Lower leg skin (tissue), 3 donors: ENCODE results near the gene TBXAS1.

ENCODE experiments used
- POLR2A ChIP-seq, 2 donors: fragments of 450-650 bp; IDR thresholded peaks; one replicate each; pipeline ENCODE4 v1.6.1; 2016 to 2017; ENCODE audit warnings: antibody characterized with exemption in 2 of 2, mild to moderate bottlenecking in 1 of 2, moderate library complexity in 1 of 2
- TF ChIP-seq, protein P1 (sequence below), 3 donors: fragments of 450-650 bp; IDR thresholded peaks; one replicate each; pipeline ENCODE4 v1.5.1; 2016; ENCODE audit warnings: antibody characterized with exemption in 3 of 3, mild to moderate bottlenecking in 3 of 3, moderate library complexity in 2 of 3

DNA sequence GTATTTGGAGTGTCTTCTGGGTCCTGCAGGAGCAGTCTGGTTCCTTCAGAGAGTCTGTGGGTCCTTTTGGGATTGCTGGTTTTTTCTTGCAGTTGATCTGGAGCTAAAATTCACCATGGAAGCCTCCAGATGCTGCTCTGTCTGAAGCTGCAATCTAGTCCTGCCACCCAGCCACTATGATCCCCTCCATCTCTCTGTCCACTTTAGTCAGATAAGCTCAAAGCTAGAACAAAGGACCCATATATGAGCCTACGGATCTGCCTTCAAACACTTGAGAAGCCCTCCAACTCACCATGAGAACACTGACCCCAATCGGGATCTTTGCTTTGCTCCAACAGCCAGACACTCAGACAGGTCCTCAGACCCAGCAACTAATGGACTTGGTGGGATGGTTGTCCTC lies 618 bp upstream of the TBXAS1 start:
- no peak for TF ChIP-seq POLR2A (IDR thresholded peaks at IDR 0.05)
- TF ChIP-seq, protein P1, sequence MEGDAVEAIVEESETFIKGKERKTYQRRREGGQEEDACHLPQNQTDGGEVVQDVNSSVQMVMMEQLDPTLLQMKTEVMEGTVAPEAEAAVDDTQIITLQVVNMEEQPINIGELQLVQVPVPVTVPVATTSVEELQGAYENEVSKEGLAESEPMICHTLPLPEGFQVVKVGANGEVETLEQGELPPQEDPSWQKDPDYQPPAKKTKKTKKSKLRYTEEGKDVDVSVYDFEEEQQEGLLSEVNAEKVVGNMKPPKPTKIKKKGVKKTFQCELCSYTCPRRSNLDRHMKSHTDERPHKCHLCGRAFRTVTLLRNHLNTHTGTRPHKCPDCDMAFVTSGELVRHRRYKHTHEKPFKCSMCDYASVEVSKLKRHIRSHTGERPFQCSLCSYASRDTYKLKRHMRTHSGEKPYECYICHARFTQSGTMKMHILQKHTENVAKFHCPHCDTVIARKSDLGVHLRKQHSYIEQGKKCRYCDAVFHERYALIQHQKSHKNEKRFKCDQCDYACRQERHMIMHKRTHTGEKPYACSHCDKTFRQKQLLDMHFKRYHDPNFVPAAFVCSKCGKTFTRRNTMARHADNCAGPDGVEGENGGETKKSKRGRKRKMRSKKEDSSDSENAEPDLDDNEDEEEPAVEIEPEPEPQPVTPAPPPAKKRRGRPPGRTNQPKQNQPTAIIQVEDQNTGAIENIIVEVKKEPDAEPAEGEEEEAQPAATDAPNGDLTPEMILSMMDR (IDR thresholded peaks at IDR 0.05) = no peak
